HG03558 (cell line): ENCODE measurements around the gene KRTAP23-1.

ENCODE experiments used
- ATAC-seq: cut with Tn5 transposase; IDR thresholded peaks from one replicate; pipeline ENCODE4 v1.9.1; 2021; ENCODE audit warnings: moderate number of reproducible peaks; ENCODE audit not compliant: unreplicated experiment; ENCODE audit errors: extremely low read depth

Gene KRTAP23-1

DNA sequence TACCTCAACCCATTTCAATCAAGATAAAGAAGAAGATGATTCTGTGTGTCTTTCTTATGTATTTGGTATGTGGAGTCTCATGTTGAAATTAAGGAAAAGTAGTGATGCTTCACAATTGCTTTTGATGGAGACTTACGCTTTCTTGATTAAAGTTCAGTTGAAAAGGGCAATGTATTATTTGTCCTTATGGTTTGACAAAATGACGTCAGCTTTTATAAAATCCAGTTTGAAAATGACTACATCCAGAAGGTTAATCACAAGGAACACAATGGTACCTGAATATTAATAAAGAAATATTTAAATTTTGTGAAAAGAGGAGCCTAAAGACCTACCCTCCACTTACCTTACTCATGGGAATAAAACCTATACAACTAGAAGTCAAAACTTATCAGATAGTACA is 32.7 kb downstream of the KRTAP23-1 start:
- ATAC-seq, result no peak

DNA sequence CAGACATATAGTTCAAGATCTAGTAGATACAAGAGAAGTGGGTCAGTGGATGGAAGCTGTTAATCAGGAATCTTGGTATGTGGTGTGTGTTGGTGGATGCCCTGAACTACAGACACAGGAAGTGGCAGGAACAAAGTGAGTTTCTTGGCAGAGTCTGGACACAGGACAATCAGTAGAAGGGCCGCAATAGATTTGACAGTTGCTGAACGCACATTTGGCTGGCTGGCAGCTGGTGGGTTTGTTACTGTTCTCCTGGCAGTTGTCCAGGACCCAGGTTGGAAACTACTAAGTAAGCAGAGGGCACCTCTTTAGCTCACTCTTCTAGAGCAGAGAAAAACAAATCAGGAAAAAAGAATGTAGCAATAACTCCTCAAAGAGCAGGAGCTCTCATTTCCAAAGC is 41.5 kb downstream of the KRTAP23-1 start:
- ATAC-seq, result no peak

DNA sequence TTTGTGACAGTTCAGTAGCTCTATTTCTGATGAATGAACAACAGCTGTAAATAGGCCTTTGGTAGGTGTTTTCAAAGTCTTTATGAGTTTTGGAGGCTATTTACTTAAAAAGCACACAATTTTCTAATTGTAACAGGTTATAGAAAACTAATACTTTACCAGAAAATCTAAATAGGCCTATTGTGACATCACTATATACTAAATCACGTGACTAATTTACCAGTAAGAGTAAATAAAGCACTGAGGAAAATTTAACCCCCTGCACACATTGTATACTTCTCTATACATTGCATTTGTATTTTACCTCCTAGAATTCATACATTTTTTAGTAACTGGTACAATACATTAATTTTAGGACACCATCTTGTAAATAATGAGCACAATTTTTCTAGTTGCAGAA is 43.3 kb downstream of the KRTAP23-1 start:
- no peak for ATAC-seq
